Liver (tissue), 9 donors: Measurements from ENCODE around the gene STK35. TPM values are rescaled to one million over a fixed set of nuclear protein-coding genes. Genes with fewer than 3 reads are reported as not detected.

Source experiments
- DNase-seq: peaks from one replicate; pipeline ENCODE4 v3.0.0-alpha.2; 2017; ENCODE audit warnings: low spot score
- H3K27ac ChIP-seq, 2 donors: one replicate each; pipeline ENCODE4 v1.7.0; 2013; ENCODE audit warnings: inconsistent platforms in 2 of 2, low read length in 2 of 2, control low read depth in 1 of 2, low read depth in 1 of 2, mild to moderate bottlenecking in 1 of 2
- H3K27me3 ChIP-seq, 4 donors: one replicate each; pipeline versions ENCODE4 v1.6.1 to v1.7.0; 2013; ENCODE audit warnings: low read length in 3 of 4, inconsistent platforms in 1 of 4, mild to moderate bottlenecking in 1 of 4, moderate library complexity in 1 of 4; ENCODE audit not compliant: control insufficient read depth in 4 of 4, insufficient read depth in 4 of 4
- H3K36me3 ChIP-seq, 4 donors: one replicate each; pipeline versions ENCODE4 v1.6.1 to v1.7.0; 2013; ENCODE audit warnings: low read length in 3 of 4, mild to moderate bottlenecking in 3 of 4, low read depth in 1 of 4, moderate library complexity in 1 of 4; ENCODE audit not compliant: control insufficient read depth in 4 of 4, insufficient read depth in 3 of 4
- H3K4me1 ChIP-seq, 4 donors: one replicate each; pipeline versions ENCODE4 v1.6.1 to v1.7.0; 2013; ENCODE audit warnings: low read length in 3 of 4, mild to moderate bottlenecking in 3 of 4, moderate library complexity in 1 of 4; ENCODE audit not compliant: control insufficient read depth in 4 of 4, insufficient read depth in 4 of 4
- H3K4me3 ChIP-seq, 3 donors: one replicate each; pipeline versions ENCODE4 v1.6.1 to v1.7.0; 2013; ENCODE audit warnings: low read length in 3 of 3, control low read depth in 1 of 3, low read depth in 1 of 3, mild to moderate bottlenecking in 1 of 3
- H3K9ac ChIP-seq, 2 donors: one replicate each; pipeline ENCODE4 v1.7.0; 2013; ENCODE audit warnings: low read length in 2 of 2, mild to moderate bottlenecking in 2 of 2, moderate library complexity in 2 of 2, control low read depth in 1 of 2, low read depth in 1 of 2
- H3K9me3 ChIP-seq, 4 donors: one replicate each; pipeline versions ENCODE4 v1.6.1 to v1.7.0; 2013; ENCODE audit warnings: low read length in 3 of 4; ENCODE audit not compliant: control insufficient read depth in 4 of 4
- EGR1 ChIP-seq, 2 donors: IDR thresholded peaks; 2 replicates each; pipeline ENCODE4 v1.6.1; 2016 to 2018; ENCODE audit warnings: antibody characterized with exemption in 2 of 2, low read depth in 2 of 2
- FOXA2 ChIP-seq: IDR thresholded peaks from 2 replicates; pipeline ENCODE4 v1.6.1; 2016; ENCODE audit warnings: antibody characterized with exemption
- GABPA ChIP-seq, 2 donors: IDR thresholded peaks in 1 of 2; conservative IDR thresholded peaks in 1 of 2; 2 replicates each; pipeline ENCODE4 v1.6.1; 2016; ENCODE audit warnings: antibody characterized with exemption in 2 of 2, mild to moderate bottlenecking in 1 of 2, moderate library complexity in 1 of 2
- HNF4G ChIP-seq: IDR thresholded peaks from 2 replicates; pipeline ENCODE4 v1.6.1; 2016; ENCODE audit warnings: antibody characterized with exemption
- JUND ChIP-seq, 2 donors: IDR thresholded peaks; 2 replicates each; pipeline ENCODE4 v1.6.1; 2016; ENCODE audit warnings: antibody characterized with exemption in 2 of 2
- RAD21 ChIP-seq, 2 donors: IDR thresholded peaks; 2 replicates each; pipeline ENCODE4 v1.6.1; 2016; ENCODE audit warnings: antibody characterized with exemption in 2 of 2, mild to moderate bottlenecking in 2 of 2
- RXRA ChIP-seq, 2 donors: IDR thresholded peaks; 2 replicates each; pipeline ENCODE4 v1.6.1; 2017 to 2018; ENCODE audit warnings: antibody characterized with exemption in 2 of 2, mild to moderate bottlenecking in 1 of 2
- TAF1 ChIP-seq: conservative IDR thresholded peaks from 2 replicates; pipeline ENCODE4 v1.6.1; 2016; ENCODE audit warnings: antibody characterized with exemption, mild to moderate bottlenecking
- YY1 ChIP-seq: IDR thresholded peaks from 2 replicates; pipeline ENCODE4 v1.6.1; 2016; ENCODE audit warnings: antibody characterized with exemption, mild to moderate bottlenecking
- WGBS: extraction: QIAGEN DNeasy Blood & Tissue Kit; methylation state at CpG from one replicate; pipeline ENCODE4 v1.1.7; 2013; 5-methylcytosine and 5-hydroxymethylcytosine counted together
- polyA plus RNA-seq, 2 donors: library from polyadenylated mRNA; stranded (reverse) in 1 of 2; unstranded in 1 of 2; fragments of 200-250 nt in 1 of 2; fragments of >200 nt in 1 of 2; fragmentation: Nextera tagmentation in 1 of 2; extraction: Ambion mirVana in 1 of 2; gene quantifications; one replicate each; pipeline versions ENCODE4 v1.2.1 to v1.2.3, GENCODE V29; 2013 to 2015
- total RNA-seq, 2 donors: library from RNA; depleted of rRNA; stranded (reverse); fragments of >200 nt; gene quantifications; one replicate each; pipeline ENCODE4 v1.2.3, GENCODE V29; 2014
- TF ChIP-seq, protein P1 (sequence below): fragments of 150-350 bp; IDR thresholded peaks from 2 replicates; pipeline ENCODE4 v1.5.1; 2017; ENCODE audit warnings: improper control_type of control experiment, low read depth, low read length; ENCODE audit not compliant: missing input control
- TF ChIP-seq, protein P2 (sequence below): IDR thresholded peaks from 2 replicates; pipeline ENCODE4 v1.6.1; 2016; ENCODE audit warnings: antibody characterized with exemption
- TF ChIP-seq, protein P3 (sequence below): IDR thresholded peaks from 2 replicates; pipeline ENCODE4 v1.6.1; 2016; ENCODE audit warnings: antibody characterized with exemption
- TF ChIP-seq, protein P4 (sequence below): IDR thresholded peaks from 2 replicates; pipeline ENCODE4 v1.6.1; 2016; ENCODE audit warnings: antibody characterized with exemption
- donor health status: healthy.
- donor health status: healthy.
- donor health status: healthy.
- donor health status: healthy.
- donor health status: healthy.

Gene STK35
- total and polyA plus RNA-seq, 4 donors = 2.5 to 18.5 (median 9.9) TPM

DNA sequence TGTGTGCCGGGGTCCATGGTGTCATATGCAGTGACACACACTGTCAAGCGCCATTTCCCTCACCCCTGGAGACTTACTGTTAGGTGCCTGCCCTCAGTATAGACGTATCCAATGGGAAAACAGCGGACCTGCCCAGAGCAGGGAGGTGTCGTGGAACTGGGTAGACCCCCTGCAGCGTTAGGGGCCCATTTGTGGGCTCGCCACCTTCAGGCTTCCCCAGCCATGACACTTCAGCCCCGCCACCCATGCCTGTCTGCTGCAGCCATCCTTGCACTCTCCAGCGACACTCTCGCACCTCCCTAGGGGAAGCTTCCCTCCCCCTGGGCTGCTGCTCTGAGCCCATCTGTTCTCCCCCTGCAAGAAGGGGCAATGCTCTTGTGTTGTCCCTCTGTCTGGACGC, 43.2 kb downstream of the STK35 start:
- H3K9ac ChIP-seq = no peak overlapping the region
- H3K36me3 ChIP-seq = peaks cover 3 to 17% (median 10%) of the 10 kb centered on the region in 4 donors
- no peak for DNase-seq
- H3K9me3 ChIP-seq = no peaks in the 10 kb centered on the region
- H3K27ac ChIP-seq = no peak overlapping the region
- H3K4me1 ChIP-seq = no peaks in the 10 kb centered on the region
- no peaks in the 10 kb centered on the region for H3K27me3 ChIP-seq
- H3K4me3 ChIP-seq = no peak overlapping the region
- TF ChIP-seq, protein P1, sequence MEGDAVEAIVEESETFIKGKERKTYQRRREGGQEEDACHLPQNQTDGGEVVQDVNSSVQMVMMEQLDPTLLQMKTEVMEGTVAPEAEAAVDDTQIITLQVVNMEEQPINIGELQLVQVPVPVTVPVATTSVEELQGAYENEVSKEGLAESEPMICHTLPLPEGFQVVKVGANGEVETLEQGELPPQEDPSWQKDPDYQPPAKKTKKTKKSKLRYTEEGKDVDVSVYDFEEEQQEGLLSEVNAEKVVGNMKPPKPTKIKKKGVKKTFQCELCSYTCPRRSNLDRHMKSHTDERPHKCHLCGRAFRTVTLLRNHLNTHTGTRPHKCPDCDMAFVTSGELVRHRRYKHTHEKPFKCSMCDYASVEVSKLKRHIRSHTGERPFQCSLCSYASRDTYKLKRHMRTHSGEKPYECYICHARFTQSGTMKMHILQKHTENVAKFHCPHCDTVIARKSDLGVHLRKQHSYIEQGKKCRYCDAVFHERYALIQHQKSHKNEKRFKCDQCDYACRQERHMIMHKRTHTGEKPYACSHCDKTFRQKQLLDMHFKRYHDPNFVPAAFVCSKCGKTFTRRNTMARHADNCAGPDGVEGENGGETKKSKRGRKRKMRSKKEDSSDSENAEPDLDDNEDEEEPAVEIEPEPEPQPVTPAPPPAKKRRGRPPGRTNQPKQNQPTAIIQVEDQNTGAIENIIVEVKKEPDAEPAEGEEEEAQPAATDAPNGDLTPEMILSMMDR = no peak
- TF ChIP-seq, protein P2, sequence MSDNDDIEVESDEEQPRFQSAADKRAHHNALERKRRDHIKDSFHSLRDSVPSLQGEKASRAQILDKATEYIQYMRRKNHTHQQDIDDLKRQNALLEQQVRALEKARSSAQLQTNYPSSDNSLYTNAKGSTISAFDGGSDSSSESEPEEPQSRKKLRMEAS = no peak
- TF ChIP-seq GABPA (IDR thresholded peaks at IDR 0.05 in 1 of 2, conservative IDR thresholded peaks at IDR 0.05 in 1 of 2) (no peak), EGR1 (IDR thresholded peaks at IDR 0.05; ENCODE audit: low read depth in 2 of 2) (no peak), RAD21 (IDR thresholded peaks at IDR 0.05) (no peak)
- WGBS = 95% methylated on average over 11 of the region's 11 CpGs

DNA sequence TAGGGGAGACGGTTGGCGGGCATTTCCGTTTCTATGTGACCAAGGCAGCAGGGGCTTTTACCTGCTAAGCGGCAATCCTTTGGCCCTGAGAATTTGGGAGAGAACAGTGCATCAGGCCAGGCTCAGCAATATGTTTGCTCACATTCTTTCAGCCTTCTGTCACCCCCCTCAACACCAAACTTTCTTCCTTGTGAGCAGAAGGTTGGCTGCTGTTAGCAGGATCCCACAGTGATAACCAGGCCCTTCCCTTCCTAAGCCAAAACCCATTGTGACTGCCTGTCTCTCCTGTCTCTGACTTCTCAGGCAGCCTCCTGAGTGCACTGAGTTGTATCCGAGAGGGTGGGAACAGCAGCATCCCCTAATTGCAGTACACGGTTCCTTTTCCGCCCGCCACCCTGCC, 43.7 kb downstream of the STK35 start:
- no peak for DNase-seq
- Histone ChIP-seq H3K9ac (no peak overlapping the region), H3K36me3 (peaks cover 3 to 17% (median 10%) of the 10 kb centered on the region in 4 donors), H3K27me3 (no peaks in the 10 kb centered on the region), H3K4me3 (no peak overlapping the region), H3K27ac (no peak overlapping the region), H3K9me3 (no peaks in the 10 kb centered on the region), H3K4me1 (no peaks in the 10 kb centered on the region)
- WGBS = 96% methylated on average over 8 of the region's 8 CpGs
- no peak for TF ChIP-seq GABPA (IDR thresholded peaks at IDR 0.05 in 1 of 2, conservative IDR thresholded peaks at IDR 0.05 in 1 of 2)
- no peak for TF ChIP-seq YY1
- TF ChIP-seq, protein P3, sequence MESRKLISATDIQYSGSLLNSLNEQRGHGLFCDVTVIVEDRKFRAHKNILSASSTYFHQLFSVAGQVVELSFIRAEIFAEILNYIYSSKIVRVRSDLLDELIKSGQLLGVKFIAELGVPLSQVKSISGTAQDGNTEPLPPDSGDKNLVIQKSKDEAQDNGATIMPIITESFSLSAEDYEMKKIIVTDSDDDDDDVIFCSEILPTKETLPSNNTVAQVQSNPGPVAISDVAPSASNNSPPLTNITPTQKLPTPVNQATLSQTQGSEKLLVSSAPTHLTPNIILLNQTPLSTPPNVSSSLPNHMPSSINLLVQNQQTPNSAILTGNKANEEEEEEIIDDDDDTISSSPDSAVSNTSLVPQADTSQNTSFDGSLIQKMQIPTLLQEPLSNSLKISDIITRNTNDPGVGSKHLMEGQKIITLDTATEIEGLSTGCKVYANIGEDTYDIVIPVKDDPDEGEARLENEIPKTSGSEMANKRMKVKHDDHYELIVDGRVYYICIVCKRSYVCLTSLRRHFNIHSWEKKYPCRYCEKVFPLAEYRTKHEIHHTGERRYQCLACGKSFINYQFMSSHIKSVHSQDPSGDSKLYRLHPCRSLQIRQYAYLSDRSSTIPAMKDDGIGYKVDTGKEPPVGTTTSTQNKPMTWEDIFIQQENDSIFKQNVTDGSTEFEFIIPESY = no peak
- no peak for TF ChIP-seq RXRA (IDR thresholded peaks at IDR 0.05)
- no peak for TF ChIP-seq JUND (IDR thresholded peaks at IDR 0.05)
- TF ChIP-seq HNF4G = no peak
- no peak for TF ChIP-seq EGR1 (IDR thresholded peaks at IDR 0.05; ENCODE audit: low read depth in 2 of 2)
- no peak for TF ChIP-seq TAF1
- TF ChIP-seq, protein P4, sequence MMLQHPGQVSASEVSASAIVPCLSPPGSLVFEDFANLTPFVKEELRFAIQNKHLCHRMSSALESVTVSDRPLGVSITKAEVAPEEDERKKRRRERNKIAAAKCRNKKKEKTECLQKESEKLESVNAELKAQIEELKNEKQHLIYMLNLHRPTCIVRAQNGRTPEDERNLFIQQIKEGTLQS = no peak
- TF ChIP-seq, protein P1 = no peak
- no peak for TF ChIP-seq FOXA2
